Peyer's patch (tissue), 4 donors: ENCODE measurements around the gene CELF2.

Experiments used
- POLR2A ChIP-seq, 2 donors: fragments of 450-650 bp; IDR thresholded peaks; one replicate each; pipeline ENCODE4 v1.5.1; 2017; ENCODE audit warnings: antibody characterized with exemption in 2 of 2, mild to moderate bottlenecking in 2 of 2, moderate library complexity in 2 of 2
- TF ChIP-seq, protein P1 (sequence below), 6 experiments: fragments of 450-650 bp in 4 of 6; fragments of 200-600 bp in 2 of 6; sonication (generic) in 1 of 6; IDR thresholded peaks; one replicate each; pipeline ENCODE4 v1.5.1; 2017 to 2019; ENCODE audit warnings: antibody characterized with exemption in 6 of 6, mild to moderate bottlenecking in 3 of 6, moderate library complexity in 1 of 6

DNA sequence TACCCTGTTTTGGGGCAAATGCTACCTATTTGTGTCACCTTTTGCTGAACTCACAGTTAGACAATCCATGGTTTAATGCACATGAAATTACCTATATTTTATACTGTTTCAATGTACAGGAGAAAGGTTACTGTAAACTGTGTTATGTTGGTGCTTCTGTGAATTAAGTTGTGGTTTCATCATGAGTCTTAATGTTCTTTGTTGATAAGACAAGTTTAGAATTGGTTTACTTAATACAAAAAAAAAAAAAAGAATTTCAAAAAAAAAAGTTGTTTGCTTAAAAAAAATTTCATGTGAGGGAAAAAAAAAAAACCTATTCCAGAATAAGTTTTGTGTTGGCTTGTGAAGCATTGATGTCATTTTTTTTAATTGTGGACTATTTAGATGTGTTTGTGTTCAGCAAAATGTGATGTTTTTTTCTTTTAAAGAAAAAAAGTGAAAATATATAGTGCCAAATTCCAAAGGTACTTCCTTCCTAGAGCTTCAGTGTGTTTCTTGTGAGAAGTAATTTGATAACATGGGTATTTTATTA, 313.4 kb downstream of the CELF2 start:
- TF ChIP-seq, protein P1, sequence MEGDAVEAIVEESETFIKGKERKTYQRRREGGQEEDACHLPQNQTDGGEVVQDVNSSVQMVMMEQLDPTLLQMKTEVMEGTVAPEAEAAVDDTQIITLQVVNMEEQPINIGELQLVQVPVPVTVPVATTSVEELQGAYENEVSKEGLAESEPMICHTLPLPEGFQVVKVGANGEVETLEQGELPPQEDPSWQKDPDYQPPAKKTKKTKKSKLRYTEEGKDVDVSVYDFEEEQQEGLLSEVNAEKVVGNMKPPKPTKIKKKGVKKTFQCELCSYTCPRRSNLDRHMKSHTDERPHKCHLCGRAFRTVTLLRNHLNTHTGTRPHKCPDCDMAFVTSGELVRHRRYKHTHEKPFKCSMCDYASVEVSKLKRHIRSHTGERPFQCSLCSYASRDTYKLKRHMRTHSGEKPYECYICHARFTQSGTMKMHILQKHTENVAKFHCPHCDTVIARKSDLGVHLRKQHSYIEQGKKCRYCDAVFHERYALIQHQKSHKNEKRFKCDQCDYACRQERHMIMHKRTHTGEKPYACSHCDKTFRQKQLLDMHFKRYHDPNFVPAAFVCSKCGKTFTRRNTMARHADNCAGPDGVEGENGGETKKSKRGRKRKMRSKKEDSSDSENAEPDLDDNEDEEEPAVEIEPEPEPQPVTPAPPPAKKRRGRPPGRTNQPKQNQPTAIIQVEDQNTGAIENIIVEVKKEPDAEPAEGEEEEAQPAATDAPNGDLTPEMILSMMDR (IDR thresholded peaks at IDR 0.05): no peak
- TF ChIP-seq POLR2A (IDR thresholded peaks at IDR 0.05): no peak
